MM.1S (cell line): Measurements from ENCODE around the gene RPS2.

ENCODE experiments used
- DNase-seq: peaks from one replicate; pipeline ENCODE4 v3.0.0-alpha.2; 2015
- H2AFZ ChIP-seq: fragments of 300-600 bp; sonication (generic); 2 replicates; pipeline ENCODE4 v1.6.0; 2016; ENCODE audit warnings: antibody characterized with exemption, low read length
- H3F3A ChIP-seq: fragments of 300-600 bp; sonication (generic); 2 replicates; pipeline ENCODE4 v1.6.1; 2016; ENCODE audit warnings: mild to moderate bottlenecking, antibody characterized with exemption, low read length, moderate library complexity, mixed read lengths; ENCODE audit not compliant: insufficient read depth
- H3K27ac ChIP-seq: fragments of 300-600 bp; sonication (generic); 2 replicates; pipeline ENCODE4 v1.5.1; 2016; ENCODE audit warnings: mild to moderate bottlenecking, low read length
- H3K27me3 ChIP-seq: fragments of 300-600 bp; sonication (generic); replicated peaks from 2 replicates; pipeline ENCODE4 v1.6.0; 2016; ENCODE audit warnings: low read length; ENCODE audit not compliant: insufficient read depth
- H3K36me3 ChIP-seq: fragments of 300-600 bp; sonication (generic); replicated peaks from 2 replicates; pipeline ENCODE4 v1.6.1; 2016; ENCODE audit warnings: mild to moderate bottlenecking, low read length, mixed read lengths; ENCODE audit not compliant: insufficient read depth
- H3K4me1 ChIP-seq: fragments of 300-600 bp; sonication (generic); 2 replicates; pipeline ENCODE4 v1.6.1; 2016; ENCODE audit warnings: low read length, mixed read lengths
- H3K4me2 ChIP-seq: fragments of 300-600 bp; sonication (generic); 2 replicates; pipeline ENCODE4 v1.6.0; 2016; ENCODE audit warnings: low read depth, low read length
- H3K4me3 ChIP-seq: fragments of 300-600 bp; sonication (generic); 2 replicates; pipeline ENCODE4 v1.5.1; 2016; ENCODE audit warnings: low read length, mixed read lengths
- H3K79me2 ChIP-seq: fragments of 300-600 bp; sonication (generic); 2 replicates; pipeline ENCODE4 v1.6.1; 2016; ENCODE audit warnings: mixed run types, low read length, mixed read lengths
- H3K9ac ChIP-seq: fragments of 300-600 bp; sonication (generic); 2 replicates; pipeline ENCODE4 v1.6.1; 2016; ENCODE audit warnings: low read length, mixed read lengths
- H3K9me2 ChIP-seq: fragments of 300-600 bp; sonication (generic); replicated peaks from 2 replicates; pipeline ENCODE4 v1.6.1; 2016; ENCODE audit warnings: mild to moderate bottlenecking, low read length, mixed read lengths; ENCODE audit not compliant: insufficient read depth
- H3K9me3 ChIP-seq: fragments of 300-600 bp; sonication (generic); replicated peaks from 2 replicates; pipeline ENCODE4 v1.6.1; 2016; ENCODE audit warnings: mild to moderate bottlenecking, low read length, mixed read lengths; ENCODE audit not compliant: insufficient read depth
- H4K20me1 ChIP-seq: fragments of 300-600 bp; sonication (generic); 2 replicates; pipeline ENCODE4 v1.6.1; 2016; ENCODE audit warnings: mild to moderate bottlenecking, low read length, moderate library complexity, mixed read lengths; ENCODE audit not compliant: insufficient read depth
- EZH2 ChIP-seq: fragments of 300-600 bp; sonication (generic); optimal IDR thresholded peaks from 2 replicates; pipeline ENCODE3; 2017; ENCODE audit warnings: low read depth, mild to moderate bottlenecking, antibody characterized with exemption, low read length, mixed read lengths
- EZH2phosphoT487 ChIP-seq: fragments of 300-600 bp; sonication (generic); IDR thresholded peaks from 2 replicates; pipeline ENCODE4 v1.6.1; 2018; ENCODE audit warnings: antibody characterized with exemption, low read length
- TF ChIP-seq, protein P1 (sequence below): fragments of 300-600 bp; sonication (generic); IDR thresholded peaks from 2 replicates; pipeline ENCODE4 v1.5.1; 2016; ENCODE audit warnings: antibody characterized with exemption, low read length, mixed read lengths

RPS2 gene

DNA sequence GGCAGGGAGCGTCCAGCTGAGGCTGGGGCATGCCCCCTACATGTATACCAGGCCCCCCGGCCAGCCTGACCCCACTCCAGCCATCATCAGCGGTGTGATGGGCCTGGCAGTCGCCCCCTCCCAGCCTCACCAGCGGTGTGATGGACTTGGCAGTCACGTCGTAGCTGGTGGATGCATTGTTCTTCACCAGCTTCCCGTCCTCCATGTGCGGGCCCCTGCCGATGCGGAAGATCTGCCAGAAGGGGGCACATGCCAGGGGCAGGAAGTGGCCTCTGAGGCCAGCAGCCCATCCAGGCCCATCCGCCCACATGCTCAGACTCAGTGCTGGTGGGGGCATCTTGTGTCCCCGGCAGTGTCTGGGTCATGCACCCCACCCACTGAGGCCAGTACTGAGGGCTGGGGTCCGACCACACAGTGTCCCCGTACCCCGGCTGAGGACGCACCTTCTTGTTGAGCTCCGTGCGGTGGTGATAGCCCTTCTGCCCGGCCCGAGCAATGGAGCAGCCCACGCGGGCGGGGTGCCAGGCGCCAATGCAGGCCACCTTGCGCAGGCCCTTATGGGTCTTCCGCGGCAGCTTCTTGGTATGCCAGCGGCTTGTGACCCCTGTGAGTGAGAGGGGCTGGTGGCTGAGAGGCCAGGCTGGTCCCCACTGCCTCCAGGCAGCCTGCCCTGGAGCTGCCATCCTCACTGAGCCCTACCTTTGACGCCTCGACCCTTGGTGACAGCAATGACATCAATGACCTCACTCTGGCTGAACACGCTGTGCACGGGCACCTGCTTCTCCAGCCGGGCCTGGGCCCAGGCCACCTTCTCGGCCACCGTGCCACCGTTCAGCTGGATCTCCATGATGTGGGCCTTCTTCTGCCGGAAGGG lies 17.9 kb downstream of the RPS2 start:
- Histone ChIP-seq H3K4me1 (no peaks in the 10 kb centered on the region), H3F3A (no peaks in the 10 kb centered on the region), H2AFZ (no peak overlapping the region), H3K4me2 (no peak overlapping the region), H3K9ac (no peak overlapping the region), H3K27me3 (peaks cover 6% of the 10 kb centered on the region; the same call in 1 of the 2 replicates), H3K27ac (no peak overlapping the region), H3K9me2 (no peaks in the 10 kb centered on the region), H3K9me3 (no peaks in the 10 kb centered on the region), H3K36me3 (no peaks in the 10 kb centered on the region), H3K79me2 (peaks cover 4% of the 10 kb centered on the region), H4K20me1 (no peaks in the 10 kb centered on the region), H3K4me3 (no peak overlapping the region)
- DNase-seq = no peak
- no peak for TF ChIP-seq EZH2
- no peak for TF ChIP-seq EZH2phosphoT487
- TF ChIP-seq, protein P1, sequence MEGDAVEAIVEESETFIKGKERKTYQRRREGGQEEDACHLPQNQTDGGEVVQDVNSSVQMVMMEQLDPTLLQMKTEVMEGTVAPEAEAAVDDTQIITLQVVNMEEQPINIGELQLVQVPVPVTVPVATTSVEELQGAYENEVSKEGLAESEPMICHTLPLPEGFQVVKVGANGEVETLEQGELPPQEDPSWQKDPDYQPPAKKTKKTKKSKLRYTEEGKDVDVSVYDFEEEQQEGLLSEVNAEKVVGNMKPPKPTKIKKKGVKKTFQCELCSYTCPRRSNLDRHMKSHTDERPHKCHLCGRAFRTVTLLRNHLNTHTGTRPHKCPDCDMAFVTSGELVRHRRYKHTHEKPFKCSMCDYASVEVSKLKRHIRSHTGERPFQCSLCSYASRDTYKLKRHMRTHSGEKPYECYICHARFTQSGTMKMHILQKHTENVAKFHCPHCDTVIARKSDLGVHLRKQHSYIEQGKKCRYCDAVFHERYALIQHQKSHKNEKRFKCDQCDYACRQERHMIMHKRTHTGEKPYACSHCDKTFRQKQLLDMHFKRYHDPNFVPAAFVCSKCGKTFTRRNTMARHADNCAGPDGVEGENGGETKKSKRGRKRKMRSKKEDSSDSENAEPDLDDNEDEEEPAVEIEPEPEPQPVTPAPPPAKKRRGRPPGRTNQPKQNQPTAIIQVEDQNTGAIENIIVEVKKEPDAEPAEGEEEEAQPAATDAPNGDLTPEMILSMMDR = no peak

DNA sequence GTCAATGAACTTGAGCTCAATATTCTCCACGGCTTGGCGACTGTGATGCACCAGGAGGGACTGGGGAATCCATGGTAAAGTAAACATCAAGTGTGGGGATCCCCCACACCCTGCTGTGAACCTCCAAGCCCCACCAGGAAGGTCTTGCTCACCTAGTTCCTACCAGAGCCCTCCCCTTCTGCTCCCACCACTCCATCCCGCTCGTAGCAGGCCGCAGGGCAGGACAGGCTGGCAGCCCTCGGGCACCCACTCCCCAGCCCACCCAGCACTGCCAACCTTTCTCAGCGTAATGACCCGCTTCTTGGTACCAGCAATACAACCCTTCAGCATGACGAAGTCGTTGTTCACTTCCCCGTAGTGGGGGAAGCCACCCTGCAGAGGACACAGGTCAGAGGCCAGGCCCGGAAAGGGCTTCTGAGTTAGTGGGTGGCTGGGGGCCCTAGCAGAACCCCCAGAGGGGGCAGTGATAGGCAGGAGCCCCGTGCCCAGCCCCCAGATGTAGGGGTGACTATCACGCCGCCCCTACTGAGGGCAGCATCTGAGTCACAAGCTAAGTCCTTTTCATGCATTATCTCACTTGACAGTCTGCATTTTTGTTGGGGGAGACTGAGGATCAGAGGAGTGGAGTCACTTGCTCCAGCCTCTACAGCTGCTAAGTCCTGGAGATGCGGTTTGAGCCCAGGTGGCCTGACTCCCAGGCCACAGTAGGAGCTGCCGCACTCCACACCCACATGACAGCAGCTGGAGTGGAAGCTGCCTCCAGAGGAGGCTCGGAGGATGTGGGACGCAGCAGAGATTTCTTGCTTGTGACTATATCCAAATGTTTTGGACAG lies 18.9 kb downstream of the RPS2 start:
- H3F3A ChIP-seq = no peaks in the 10 kb centered on the region
- no peaks in the 10 kb centered on the region for H3K9me3 ChIP-seq
- no peak overlapping the region for H2AFZ ChIP-seq
- TF ChIP-seq EZH2 (no peak), EZH2phosphoT487 (no peak)
- TF ChIP-seq, protein P1 = no peak
- no peaks in the 10 kb centered on the region for H4K20me1 ChIP-seq
- H3K36me3 ChIP-seq = no peaks in the 10 kb centered on the region
- no peak overlapping the region for H3K9ac ChIP-seq
- H3K27me3 ChIP-seq = peaks cover 6% of the 10 kb centered on the region; the same call in 1 of the 2 replicates
- no peak overlapping the region for H3K27ac ChIP-seq
- no peaks in the 10 kb centered on the region for H3K9me2 ChIP-seq
- H3K79me2 ChIP-seq = peaks cover 4% of the 10 kb centered on the region
- H3K4me3 ChIP-seq = no peak overlapping the region
- no peaks in the 10 kb centered on the region for H3K4me1 ChIP-seq
- no peak overlapping the region for H3K4me2 ChIP-seq
- DNase-seq = no peak

DNA sequence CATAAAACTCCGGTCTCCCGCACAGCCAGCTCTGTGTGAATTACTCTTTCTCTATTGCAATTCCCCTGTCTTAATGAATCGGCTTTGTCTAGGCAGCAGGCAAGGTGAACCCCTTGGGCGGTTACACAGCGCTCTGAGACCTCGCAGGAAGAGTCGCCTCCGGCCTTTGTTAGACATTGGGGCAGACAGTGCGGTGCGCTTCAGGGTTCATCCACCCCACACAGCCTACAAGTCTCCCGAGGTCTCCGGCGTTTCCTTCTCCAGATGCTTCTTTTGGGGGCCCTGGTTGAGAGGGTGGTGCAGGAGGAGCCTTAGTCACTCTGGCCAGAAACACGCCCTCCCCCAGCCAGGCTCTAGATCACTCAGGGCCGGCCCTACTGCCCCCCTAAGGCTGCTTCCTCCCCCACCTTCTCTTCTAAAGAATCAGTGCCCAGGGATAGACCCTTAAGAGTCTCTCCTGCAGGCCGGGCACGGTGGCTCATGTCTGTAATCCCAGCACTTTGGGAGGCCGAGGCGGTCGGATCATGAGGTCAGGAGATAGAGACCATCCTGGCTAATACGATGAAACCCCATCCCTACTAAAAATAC lies 19.9 kb downstream of the RPS2 start:
- Histone ChIP-seq H3K9me3 (no peaks in the 10 kb centered on the region), H3K36me3 (peaks cover 3% of the 10 kb centered on the region; the same call in 1 of the 2 replicates), H4K20me1 (no peaks in the 10 kb centered on the region), H3K9me2 (no peaks in the 10 kb centered on the region), H3K27me3 (no peaks in the 10 kb centered on the region), H3K9ac (no peak overlapping the region), H3K4me3 (no peak overlapping the region), H3K4me1 (no peaks in the 10 kb centered on the region), H3F3A (no peaks in the 10 kb centered on the region), H3K79me2 (peaks cover 4% of the 10 kb centered on the region), H3K27ac (no peak overlapping the region), H3K4me2 (no peak overlapping the region), H2AFZ (no peak overlapping the region)
- DNase-seq = no peak
- no peak for TF ChIP-seq EZH2phosphoT487
- TF ChIP-seq EZH2 = no peak
- TF ChIP-seq, protein P1 = no peak
